HepG2 (cell line): ENCODE measurements around the gene RELL2. TPM values are rescaled to one million over a fixed set of nuclear protein-coding genes. Genes with fewer than 3 reads are reported as not detected.

Experiments used
- CBX2 ChIP-seq, 2 experiments: fragments of 200-600 bp in 1 of 2; sonication (generic); formaldehyde crosslinking in 1 of 2; IDR thresholded peaks; 2 replicates each; pipeline versions ENCODE4 v1.7.0 to v1.8.1; 2018 to 2022; ENCODE audit warnings: low read depth in 2 of 2, low read length in 1 of 2, mild to moderate bottlenecking in 1 of 2, missing genetic modification reagents in 1 of 2
- CREBL2 ChIP-seq: sonication (generic); formaldehyde crosslinking; IDR thresholded peaks from 2 replicates; pipeline ENCODE4 v1.8.1; 2023; ENCODE audit warnings: missing genetic modification reagents, mild to moderate bottlenecking, borderline replicate concordance
- ESRRA ChIP-seq: sonication (generic); formaldehyde crosslinking; IDR thresholded peaks from 2 replicates; pipeline ENCODE4 v1.5.1; 2020; ENCODE audit warnings: mild to moderate bottlenecking, low read depth, missing genetic modification reagents
- NCOA5 ChIP-seq: sonication (generic); formaldehyde crosslinking; IDR thresholded peaks from 2 replicates; pipeline ENCODE4 v1.4.0; 2020; ENCODE audit warnings: missing genetic modification reagents
- PHF8 ChIP-seq: sonication (generic); formaldehyde crosslinking; IDR thresholded peaks from 2 replicates; pipeline ENCODE4 v1.5.0; 2020; ENCODE audit warnings: missing genetic modification reagents
- PRDM4 ChIP-seq: sonication (generic); formaldehyde crosslinking; IDR thresholded peaks from 2 replicates; pipeline ENCODE4 v1.9.0; 2021; ENCODE audit warnings: missing genetic modification reagents, borderline replicate concordance
- TBP ChIP-seq: sonication (generic); formaldehyde crosslinking; IDR thresholded peaks from 2 replicates; pipeline ENCODE4 v1.5.0; 2020; ENCODE audit warnings: missing genetic modification reagents
- ZNF121 ChIP-seq: sonication (generic); formaldehyde crosslinking; IDR thresholded peaks from 2 replicates; pipeline ENCODE4 v1.5.0; 2020; ENCODE audit warnings: mild to moderate bottlenecking, missing genetic modification reagents
- ZNF354B ChIP-seq: sonication (generic); formaldehyde crosslinking; IDR thresholded peaks from 2 replicates; pipeline ENCODE4 v1.8.0; 2022; ENCODE audit warnings: mild to moderate bottlenecking, missing genetic modification reagents
- ZNF362 ChIP-seq: sonication (generic); formaldehyde crosslinking; IDR thresholded peaks from 2 replicates; pipeline ENCODE4 v1.4.0; 2020; ENCODE audit warnings: missing genetic modification reagents, mild to moderate bottlenecking, borderline replicate concordance
- ZNF770 ChIP-seq: sonication (generic); formaldehyde crosslinking; IDR thresholded peaks from 2 replicates; pipeline ENCODE4 v1.5.0; 2020; ENCODE audit warnings: mild to moderate bottlenecking, missing genetic modification reagents
- polyA plus RNA-seq, 8 experiments: library from polyadenylated mRNA; depleted of rRNA in 3 of 8; stranded (reverse) in 7 of 8; unstranded in 1 of 8; fragments of >200 nt; fragmentation: Illumina TruSeq in 4 of 8; extraction: Trizol in 4 of 8; gene quantifications; 2 replicates each; pipeline versions ENCODE4 v1.2.1 to v1.2.3, GENCODE V29; 2011 to 2016; ENCODE audit warnings: low read depth in 4 of 8, missing spikeins in 1 of 8, mixed read lengths in 1 of 8; ENCODE audit not compliant: insufficient read depth in 1 of 8
- total RNA-seq, 5 experiments: library from RNA; depleted of rRNA; stranded (reverse); fragments of >200 nt; fragmentation: Illumina TruSeq; extraction: Trizol; gene quantifications; 2 replicates each; pipeline ENCODE4 v1.2.3, GENCODE V29; 2016; ENCODE audit warnings: low read depth in 1 of 5

The RELL2 gene
- total and polyA plus RNA-seq, 2 of the 13 experiments (the other 11 are each of a cell fraction or from before 2014, with no cell fraction given): 6.4 to 8.3 TPM

GRCh38 chr5:141630570-141631140, 6.1 kb upstream of the RELL2 start (continued):
- TF ChIP-seq ZNF770 (CRISPR knock-in tag) (peak; percentile 71), TBP (CRISPR knock-in tag) (no peak), CBX2 (IDR thresholded peaks at IDR 0.05; ENCODE audit: low read depth, low read length) (no peak), CBX2 (CRISPR knock-in tag; IDR thresholded peaks at IDR 0.05; ENCODE audit: low read depth) (no peak), CREBL2 (no peak), ZNF354B (CRISPR knock-in tag) (no peak), PRDM4 (no peak), ZNF362 (CRISPR knock-in tag) (peak; percentile 40; the same call in 1 of the 2 replicates), NCOA5 (CRISPR knock-in tag) (no peak), ZNF121 (CRISPR knock-in tag) (peak; percentile 86), PHF8 (CRISPR knock-in tag) (no peak), ESRRA (CRISPR knock-in tag) (no peak)
